T-helper 1 cell treated with Interleukin-12 subunit alpha and Interleukin-12 subunit beta and Interleukin-4 antibody, amounts not matched to agents 30 μg/mL and 1 μg/mL, for 36 hours (primary cell): ENCODE measurements around the gene PLTP.

Experiments
- H3K27ac Mint-ChIP-seq: one replicate; pipeline ENCODE4 v1.8.0; 2021; ENCODE audit warnings: mild to moderate bottlenecking, mixed read lengths
- H3K27me3 Mint-ChIP-seq: one replicate; pipeline ENCODE4 v1.8.0; 2021; ENCODE audit warnings: low read depth, mixed read lengths
- H3K36me3 Mint-ChIP-seq: one replicate; pipeline ENCODE4 v1.8.0; 2021; ENCODE audit warnings: low read depth, mixed read lengths
- H3K4me1 Mint-ChIP-seq: one replicate; pipeline ENCODE4 v1.8.0; 2021; ENCODE audit warnings: low read depth, mixed read lengths
- H3K4me3 Mint-ChIP-seq: one replicate; pipeline ENCODE4 v1.8.0; 2021; ENCODE audit warnings: mild to moderate bottlenecking, moderate library complexity, mixed read lengths
- H3K9me3 Mint-ChIP-seq: one replicate; pipeline ENCODE4 v1.8.0; 2021; ENCODE audit warnings: mixed read lengths

Gene PLTP

DNA sequence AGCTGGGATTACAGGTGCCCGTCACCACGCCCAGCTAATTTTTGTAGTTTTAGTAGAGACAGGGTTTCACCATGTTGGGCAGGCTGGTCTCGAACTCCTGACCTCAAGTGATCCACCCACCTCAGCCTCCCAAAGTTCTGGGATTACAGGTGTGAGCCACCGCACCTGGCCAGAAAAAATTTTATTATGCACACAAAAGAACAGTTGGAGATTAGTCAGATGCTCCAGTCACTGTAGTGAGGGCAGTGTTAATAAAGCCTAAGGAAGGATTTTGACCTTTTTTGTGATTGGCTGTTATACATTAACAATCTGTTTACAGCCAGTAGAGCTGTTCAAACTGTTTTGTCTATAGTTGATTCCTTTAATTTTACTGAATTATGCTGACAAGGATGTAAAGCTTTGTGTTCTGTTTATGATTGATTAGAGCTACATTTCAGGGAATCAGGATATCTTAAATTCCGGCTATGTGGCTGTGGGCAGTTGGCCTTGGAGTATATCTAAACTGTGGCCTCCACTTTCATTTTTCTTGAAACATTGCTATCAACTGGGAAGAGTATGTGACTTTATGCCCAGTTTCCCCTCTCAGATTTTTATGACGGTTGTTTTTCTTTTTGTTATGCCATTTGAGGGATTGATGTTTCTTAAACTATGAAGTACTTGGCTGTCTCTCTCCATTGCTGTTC is 44.7 kb downstream of the PLTP start:
- Mint-ChIP-seq H3K36me3 (peaks cover 5% of the 10 kb centered on the region), H3K4me1 (peaks cover 5% of the 10 kb centered on the region), H3K27ac (no peak overlapping the region), H3K27me3 (no peaks in the 10 kb centered on the region), H3K9me3 (no peaks in the 10 kb centered on the region), H3K4me3 (no peak overlapping the region)

DNA sequence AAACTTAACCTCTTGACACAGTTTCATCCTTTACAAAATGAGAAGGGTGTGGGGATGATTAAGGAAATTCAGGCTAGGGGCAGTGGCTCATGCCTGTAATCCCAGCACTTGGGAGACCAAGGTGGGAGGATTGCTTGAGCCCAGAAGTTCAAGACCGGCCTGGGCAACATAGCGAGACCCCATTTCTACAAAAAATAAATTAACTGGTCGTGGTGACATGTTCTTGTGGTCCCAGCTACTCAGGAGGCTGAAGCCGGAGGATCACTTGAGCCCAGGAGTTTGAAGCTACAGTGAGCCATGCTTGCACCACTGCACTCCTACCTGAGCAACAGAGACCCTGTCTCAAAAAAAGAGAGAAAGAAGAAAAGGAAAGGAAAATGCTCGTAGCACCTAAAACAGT is 45.5 kb downstream of the PLTP start:
- Mint-ChIP-seq H3K27ac (no peak overlapping the region), H3K4me3 (no peak overlapping the region), H3K9me3 (no peaks in the 10 kb centered on the region), H3K36me3 (peaks cover 3% of the 10 kb centered on the region), H3K4me1 (peaks cover 5% of the 10 kb centered on the region), H3K27me3 (no peaks in the 10 kb centered on the region)

- Mint-ChIP-seq H3K4me1 (peaks cover 12% of the 10 kb centered on the region), H3K4me3 (no peak overlapping the region), H3K36me3 (peaks cover 6% of the 10 kb centered on the region), H3K9me3 (no peaks in the 10 kb centered on the region), H3K27me3 (no peaks in the 10 kb centered on the region), H3K27ac (no peak overlapping the region)
Measured at GRCh38 chr20:45863543-45864470, 48.1 kb downstream of the PLTP start.

DNA sequence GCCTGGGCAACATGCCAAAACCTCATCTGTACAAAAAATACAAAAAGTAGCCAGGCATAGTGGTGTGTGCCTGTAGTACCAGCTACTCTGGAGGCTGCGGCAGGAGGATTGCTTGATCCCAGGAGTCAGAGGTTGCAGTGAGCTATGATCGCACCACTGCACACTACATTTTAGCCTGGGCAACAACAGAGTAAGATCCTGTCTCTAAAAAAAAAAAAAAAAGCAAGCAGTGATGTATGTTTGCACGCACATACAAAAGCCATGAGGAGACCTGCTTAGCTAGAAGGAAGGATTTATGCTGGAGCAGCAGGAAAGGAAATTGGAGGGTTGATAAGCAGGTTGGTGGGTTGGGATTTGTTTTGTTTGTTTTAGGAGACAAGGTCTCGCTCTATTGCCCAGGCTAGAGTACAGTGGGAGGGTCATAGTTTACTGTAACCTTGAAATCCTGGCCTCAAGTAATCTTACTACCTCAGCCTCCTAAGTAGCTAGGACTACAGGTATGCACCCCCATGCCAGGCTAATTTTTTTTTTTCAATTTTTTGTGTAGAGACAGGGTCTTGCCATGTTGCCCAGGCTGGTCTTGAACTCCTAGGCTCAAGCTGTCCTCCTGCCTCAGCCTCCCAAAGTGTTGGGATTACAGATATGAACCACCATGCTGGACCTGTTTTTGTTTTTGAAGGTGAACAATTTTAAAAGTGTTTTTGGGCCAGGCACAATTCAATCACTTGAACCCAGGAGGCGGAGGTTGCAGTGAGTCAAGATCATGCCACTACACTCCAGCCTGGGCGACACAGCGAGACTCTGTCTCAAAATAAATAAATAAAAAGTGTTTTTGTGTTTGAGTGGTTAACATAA is 50.5 kb downstream of the PLTP start:
- Mint-ChIP-seq H3K4me1 (peaks cover 23% of the 10 kb centered on the region), H3K9me3 (no peaks in the 10 kb centered on the region)

GRCh38 chr20:45860560-45861220 is 51.3 kb downstream of the PLTP start:
- Mint-ChIP-seq H3K36me3 (peaks cover 10% of the 10 kb centered on the region), H3K4me3 (no peak overlapping the region), H3K27me3 (no peaks in the 10 kb centered on the region), H3K27ac (no peak overlapping the region), H3K9me3 (no peaks in the 10 kb centered on the region), H3K4me1 (peaks cover 28% of the 10 kb centered on the region)

More for the DNA sequence above, 50.5 kb downstream of the PLTP start:
- Mint-ChIP-seq H3K36me3 (peaks cover 10% of the 10 kb centered on the region), H3K27ac (no peak overlapping the region), H3K27me3 (no peaks in the 10 kb centered on the region), H3K4me3 (no peak overlapping the region)

GRCh38 chr20:45859916-45860315 is 52.0 kb downstream of the PLTP start:
- no peaks in the 10 kb centered on the region for H3K9me3 Mint-ChIP-seq
- H3K27me3 Mint-ChIP-seq = no peaks in the 10 kb centered on the region
- H3K36me3 Mint-ChIP-seq = peaks cover 10% of the 10 kb centered on the region
- H3K4me1 Mint-ChIP-seq = peaks cover 32% of the 10 kb centered on the region
- no peak overlapping the region for H3K27ac Mint-ChIP-seq
- H3K4me3 Mint-ChIP-seq = no peak overlapping the region

DNA sequence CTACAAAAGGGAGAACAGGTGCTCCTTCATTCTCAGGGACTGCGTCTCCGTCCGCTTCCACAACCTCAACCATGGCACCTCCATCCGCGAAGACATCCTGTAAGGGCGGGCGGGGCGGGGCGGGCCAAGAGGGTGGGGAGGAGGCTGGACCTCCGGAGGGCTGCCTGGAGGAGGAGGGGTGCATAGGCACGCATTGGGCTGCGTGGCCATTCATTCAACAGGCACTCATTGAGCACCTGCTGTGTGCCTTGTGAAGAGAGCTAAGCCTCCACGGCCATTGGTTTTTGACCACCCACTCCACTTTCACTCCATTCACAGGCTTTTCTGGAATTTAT is 54.1 kb downstream of the PLTP start:
- peak overlapping the region; percentile 97 for H3K4me3 Mint-ChIP-seq
- peaks cover 34% of the 10 kb centered on the region for H3K4me1 Mint-ChIP-seq

GRCh38 chr20:45857114-45857881 is 54.7 kb downstream of the PLTP start, which contains the start of the genes ACOT8 and ZSWIM3:
Gene ACOT8, minus strand, starts transcription at chr20:45857392. Its CDS starts 77 bp downstream, at chr20:45857315.
Gene ZSWIM3, plus strand, starts transcription at chr20:45857614. Its CDS starts 212 bp downstream, at chr20:45857826.
- peak within 1 kb of the TSS; percentile 99 for H3K27ac Mint-ChIP-seq
- peaks cover 34% of the 10 kb centered on the region for H3K4me1 Mint-ChIP-seq
- H3K9me3 Mint-ChIP-seq = no peaks in the 10 kb centered on the region
- H3K36me3 Mint-ChIP-seq = peaks cover 9% of the 10 kb centered on the region
- no peaks in the 10 kb centered on the region for H3K27me3 Mint-ChIP-seq
- peak within 1 kb of the TSS; percentile 97 for H3K4me3 Mint-ChIP-seq

More for the DNA sequence above, 54.1 kb downstream of the PLTP start:
- Mint-ChIP-seq H3K27ac (peak overlapping the region; percentile 99), H3K9me3 (no peaks in the 10 kb centered on the region), H3K36me3 (peaks cover 7% of the 10 kb centered on the region), H3K27me3 (no peaks in the 10 kb centered on the region)

DNA sequence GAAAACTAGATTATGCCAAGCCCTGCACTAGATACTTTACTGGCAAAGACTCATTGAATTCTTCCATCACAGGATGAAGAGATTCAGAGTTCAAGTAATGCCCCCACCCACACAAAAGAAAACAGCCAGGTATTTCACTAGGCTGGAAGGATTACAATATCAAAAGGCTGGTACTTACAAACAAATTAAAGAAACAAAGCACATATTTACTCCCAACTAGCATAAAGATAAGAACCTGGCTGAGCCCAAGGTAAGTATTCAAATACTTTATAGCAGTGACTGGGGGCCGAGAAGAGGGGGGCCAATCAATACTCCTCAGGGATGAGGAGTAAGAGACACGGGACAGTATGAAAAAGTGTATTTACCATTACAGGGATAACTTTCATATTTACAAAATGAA is 58.5 kb downstream of the PLTP start:
- Mint-ChIP-seq H3K9me3 (no peaks in the 10 kb centered on the region), H3K4me1 (peaks cover 24% of the 10 kb centered on the region), H3K27ac (no peak overlapping the region), H3K27me3 (no peaks in the 10 kb centered on the region), H3K4me3 (no peak overlapping the region), H3K36me3 (peaks cover 17% of the 10 kb centered on the region)

GRCh38 chr20:45852326-45852725 is 59.6 kb downstream of the PLTP start:
- Mint-ChIP-seq H3K27me3 (no peaks in the 10 kb centered on the region), H3K4me1 (peaks cover 16% of the 10 kb centered on the region), H3K9me3 (no peaks in the 10 kb centered on the region), H3K27ac (no peak overlapping the region), H3K4me3 (no peak overlapping the region), H3K36me3 (peaks cover 17% of the 10 kb centered on the region)

GRCh38 chr20:45851501-45851900 is 60.5 kb downstream of the PLTP start:
- no peaks in the 10 kb centered on the region for H3K9me3 Mint-ChIP-seq
- H3K4me1 Mint-ChIP-seq = peaks cover 14% of the 10 kb centered on the region
- H3K27ac Mint-ChIP-seq = no peak overlapping the region
- H3K36me3 Mint-ChIP-seq = peaks cover 18% of the 10 kb centered on the region
- H3K4me3 Mint-ChIP-seq = no peak overlapping the region
- H3K27me3 Mint-ChIP-seq = no peaks in the 10 kb centered on the region

DNA sequence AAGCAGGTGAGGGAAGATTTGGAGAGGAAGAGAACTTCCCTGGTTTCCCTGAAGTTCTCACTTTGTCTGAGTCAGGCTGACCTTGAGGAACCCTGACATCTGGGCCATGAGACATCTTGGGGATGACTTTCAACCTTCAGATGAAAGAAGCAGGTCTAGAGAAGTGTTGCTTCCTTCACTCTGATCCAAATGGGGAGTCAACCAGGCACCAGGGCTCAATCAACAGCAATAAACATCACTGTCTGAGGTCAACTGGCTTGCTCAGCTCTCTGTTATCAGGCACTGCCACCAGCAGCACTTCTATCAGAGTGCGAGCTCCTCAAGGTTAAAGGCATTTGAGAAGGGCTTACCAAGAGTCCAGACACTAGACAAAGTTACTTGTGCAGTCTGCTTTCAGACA is 61.0 kb downstream of the PLTP start:
- H3K9me3 Mint-ChIP-seq = no peaks in the 10 kb centered on the region
- peaks cover 19% of the 10 kb centered on the region for H3K36me3 Mint-ChIP-seq
- H3K4me1 Mint-ChIP-seq = peaks cover 11% of the 10 kb centered on the region
- H3K4me3 Mint-ChIP-seq = no peak overlapping the region
- H3K27me3 Mint-ChIP-seq = no peaks in the 10 kb centered on the region
- no peak overlapping the region for H3K27ac Mint-ChIP-seq

- Mint-ChIP-seq H3K4me3 (no peak overlapping the region), H3K4me1 (peaks cover 8% of the 10 kb centered on the region), H3K9me3 (no peaks in the 10 kb centered on the region), H3K27ac (no peak overlapping the region), H3K36me3 (peaks cover 23% of the 10 kb centered on the region), H3K27me3 (no peaks in the 10 kb centered on the region)
Measured at GRCh38 chr20:45850238-45850637, 61.7 kb downstream of the PLTP start.
